Thyroid gland (tissue), 4 donors: ENCODE data around the gene FOXP2.

Source experiments
- CTCF ChIP-seq, 6 experiments: fragments of 200-600 bp in 3 of 6; fragments of 450-650 bp in 3 of 6; sonication (generic) in 3 of 6; IDR thresholded peaks; one replicate each; pipeline ENCODE4 v1.5.1; 2016 to 2019; ENCODE audit warnings: antibody characterized with exemption in 6 of 6, mild to moderate bottlenecking in 2 of 6, inconsistent platforms in 1 of 6, moderate library complexity in 1 of 6
- POLR2A ChIP-seq, 2 donors: fragments of 450-650 bp; IDR thresholded peaks; one replicate each; pipeline ENCODE4 v1.6.1; 2017; ENCODE audit warnings: antibody characterized with exemption in 2 of 2, mild to moderate bottlenecking in 2 of 2, moderate library complexity in 1 of 2

- TF ChIP-seq CTCF (IDR thresholded peaks at IDR 0.05), result no peak
- TF ChIP-seq POLR2A (IDR thresholded peaks at IDR 0.05), result no peak
Measured at GRCh38 chr7:114650491-114650890, 235.9 kb downstream of the FOXP2 start.
